ENCODE measurements around the gene CACNA1S.

CACNA1S gene

GRCh38 chr1:201154389-201155165 lies 42.4 kb upstream of the CACNA1S start, which contains the start of gene TMEM9:
Gene TMEM9 (minus strand): TSS chr1:201154474. CDS start chr1:201153923, 551 bp downstream.
- no peaks in the 10 kb centered on the region for H3K27me3 ChIP-seq (ENCODE audit: insufficient read depth, low read depth, severe bottlenecking)
- peak within 1 kb of the TSS; percentile 85 for H3K27ac ChIP-seq

DNA sequence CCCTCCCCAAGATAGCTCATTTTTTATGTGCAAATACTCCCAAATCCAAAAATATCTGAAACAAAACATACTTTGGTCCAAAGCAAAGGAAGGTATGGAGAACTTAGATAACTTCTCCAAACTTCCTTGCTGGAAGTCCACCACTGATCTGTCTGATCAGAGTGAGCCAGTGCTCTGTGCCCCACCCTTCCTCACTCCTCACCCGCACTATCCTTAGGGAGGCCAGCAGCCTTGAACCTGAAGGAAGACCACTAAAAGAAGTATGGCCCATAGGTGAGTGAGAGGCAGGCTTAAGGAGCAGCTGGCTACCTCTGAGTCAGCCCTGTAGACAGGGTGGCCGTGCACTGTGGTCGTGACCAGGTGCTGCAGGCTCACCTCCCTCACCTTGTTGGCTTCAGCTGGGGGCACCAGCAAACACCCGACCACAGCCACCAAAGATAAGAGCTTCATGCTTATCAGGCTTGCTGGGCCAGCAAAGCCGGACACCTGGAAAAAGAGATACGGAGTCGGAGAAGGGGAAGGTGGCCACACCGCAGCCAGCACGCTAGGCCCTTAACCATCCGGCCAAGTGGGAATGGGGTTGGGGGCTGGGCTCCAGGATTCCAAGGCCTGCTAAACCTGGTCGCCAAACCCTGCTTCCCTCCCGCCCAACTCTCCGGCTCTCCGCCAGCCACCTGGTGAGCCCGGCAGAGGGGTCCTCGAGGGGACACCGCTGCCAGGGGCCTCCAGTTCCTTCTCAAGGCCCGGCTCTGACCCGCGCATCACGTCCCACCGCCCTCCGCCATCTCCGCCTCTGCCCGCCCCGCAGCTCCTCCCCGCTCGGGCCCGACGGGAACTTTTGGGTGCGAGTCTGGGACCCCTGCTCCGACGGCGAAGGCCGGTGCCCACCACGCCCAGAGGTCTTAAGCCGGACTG lies 41.5 kb upstream of the CACNA1S start:
- Histone ChIP-seq H3K4me3 (ENCODE audit: low read depth, low read length) (peak overlapping the region; percentile 65), H3K27me3 (ENCODE audit: insufficient read depth, low read depth, severe bottlenecking) (no peaks in the 10 kb centered on the region), H3K27ac (peak overlapping the region; percentile 85), H3K9me3 (ENCODE audit: severe bottlenecking) (peaks cover 3% of the 10 kb centered on the region), H3K36me3 (peaks cover 48% of the 10 kb centered on the region)
- TF ChIP-seq, protein P1, sequence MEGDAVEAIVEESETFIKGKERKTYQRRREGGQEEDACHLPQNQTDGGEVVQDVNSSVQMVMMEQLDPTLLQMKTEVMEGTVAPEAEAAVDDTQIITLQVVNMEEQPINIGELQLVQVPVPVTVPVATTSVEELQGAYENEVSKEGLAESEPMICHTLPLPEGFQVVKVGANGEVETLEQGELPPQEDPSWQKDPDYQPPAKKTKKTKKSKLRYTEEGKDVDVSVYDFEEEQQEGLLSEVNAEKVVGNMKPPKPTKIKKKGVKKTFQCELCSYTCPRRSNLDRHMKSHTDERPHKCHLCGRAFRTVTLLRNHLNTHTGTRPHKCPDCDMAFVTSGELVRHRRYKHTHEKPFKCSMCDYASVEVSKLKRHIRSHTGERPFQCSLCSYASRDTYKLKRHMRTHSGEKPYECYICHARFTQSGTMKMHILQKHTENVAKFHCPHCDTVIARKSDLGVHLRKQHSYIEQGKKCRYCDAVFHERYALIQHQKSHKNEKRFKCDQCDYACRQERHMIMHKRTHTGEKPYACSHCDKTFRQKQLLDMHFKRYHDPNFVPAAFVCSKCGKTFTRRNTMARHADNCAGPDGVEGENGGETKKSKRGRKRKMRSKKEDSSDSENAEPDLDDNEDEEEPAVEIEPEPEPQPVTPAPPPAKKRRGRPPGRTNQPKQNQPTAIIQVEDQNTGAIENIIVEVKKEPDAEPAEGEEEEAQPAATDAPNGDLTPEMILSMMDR (IDR thresholded peaks at IDR 0.05; ENCODE audit: low read depth, low read length), result no peak
- DNase-seq, result no peak

More at GRCh38 chr1:201154389-201155165, 42.4 kb upstream of the CACNA1S start, which contains the start of gene TMEM9:
- DNase-seq, result peak; percentile 100
- peaks cover 3% of the 10 kb centered on the region for H3K9me3 ChIP-seq (ENCODE audit: severe bottlenecking)
- H3K4me3 ChIP-seq (ENCODE audit: low read depth, low read length), result peak within 1 kb of the TSS; percentile 65
- H3K36me3 ChIP-seq, result peaks cover 40% of the 10 kb centered on the region
- TF ChIP-seq, protein P1 (IDR thresholded peaks at IDR 0.05; ENCODE audit: low read depth, low read length), result no peak

DNA sequence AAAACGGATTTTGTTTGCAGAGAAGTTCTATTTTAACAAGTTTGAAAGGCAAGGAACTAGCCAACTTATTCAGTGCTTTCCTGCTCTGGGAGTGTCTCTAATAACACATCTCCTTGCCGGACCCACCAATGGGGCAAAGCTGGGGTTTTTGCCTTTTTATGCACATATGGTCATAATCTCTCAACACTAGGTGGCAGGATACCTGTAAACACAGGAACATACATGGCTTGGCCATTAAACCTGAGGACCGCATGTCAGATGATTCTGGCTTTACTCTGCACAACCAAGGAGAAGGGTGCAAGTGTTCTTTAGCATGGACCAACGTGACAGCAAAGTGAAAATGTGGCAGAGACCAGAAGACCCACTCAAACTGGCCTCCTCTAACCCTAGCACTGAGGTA lies 37.2 kb upstream of the CACNA1S start:
- no peak overlapping the region for H3K4me3 ChIP-seq (ENCODE audit: low read depth, low read length)
- peak; percentile 65 for DNase-seq
- no peak overlapping the region for H3K27ac ChIP-seq
- TF ChIP-seq, protein P1 (IDR thresholded peaks at IDR 0.05; ENCODE audit: low read depth, low read length), result peak; percentile 88
- peaks cover 92% of the 10 kb centered on the region for H3K36me3 ChIP-seq
- H3K9me3 ChIP-seq (ENCODE audit: severe bottlenecking), result no peaks in the 10 kb centered on the region
- no peaks in the 10 kb centered on the region for H3K27me3 ChIP-seq (ENCODE audit: insufficient read depth, low read depth, severe bottlenecking)

GRCh38 chr1:201147396-201148015 lies 35.3 kb upstream of the CACNA1S start:
- no peaks in the 10 kb centered on the region for H3K27me3 ChIP-seq (ENCODE audit: insufficient read depth, low read depth, severe bottlenecking)
- no peak overlapping the region for H3K4me3 ChIP-seq (ENCODE audit: low read depth, low read length)
- DNase-seq, result peak; percentile 8
- TF ChIP-seq, protein P1 (IDR thresholded peaks at IDR 0.05; ENCODE audit: low read depth, low read length), result no peak
- no peak overlapping the region for H3K27ac ChIP-seq
- H3K9me3 ChIP-seq (ENCODE audit: severe bottlenecking), result no peaks in the 10 kb centered on the region
- H3K36me3 ChIP-seq, result peaks cover 100% of the 10 kb centered on the region

GRCh38 chr1:201146626-201147390 lies 34.6 kb upstream of the CACNA1S start:
- Histone ChIP-seq H3K9me3 (ENCODE audit: severe bottlenecking) (no peaks in the 10 kb centered on the region), H3K4me3 (ENCODE audit: low read depth, low read length) (no peak overlapping the region), H3K27me3 (ENCODE audit: insufficient read depth, low read depth, severe bottlenecking) (no peaks in the 10 kb centered on the region), H3K27ac (peak overlapping the region; percentile 59), H3K36me3 (peaks cover 100% of the 10 kb centered on the region)
- TF ChIP-seq, protein P1 (IDR thresholded peaks at IDR 0.05; ENCODE audit: low read depth, low read length), result no peak
- DNase-seq, result peak; percentile 16
